ENCODE data around the gene SAMSN1.

DNA sequence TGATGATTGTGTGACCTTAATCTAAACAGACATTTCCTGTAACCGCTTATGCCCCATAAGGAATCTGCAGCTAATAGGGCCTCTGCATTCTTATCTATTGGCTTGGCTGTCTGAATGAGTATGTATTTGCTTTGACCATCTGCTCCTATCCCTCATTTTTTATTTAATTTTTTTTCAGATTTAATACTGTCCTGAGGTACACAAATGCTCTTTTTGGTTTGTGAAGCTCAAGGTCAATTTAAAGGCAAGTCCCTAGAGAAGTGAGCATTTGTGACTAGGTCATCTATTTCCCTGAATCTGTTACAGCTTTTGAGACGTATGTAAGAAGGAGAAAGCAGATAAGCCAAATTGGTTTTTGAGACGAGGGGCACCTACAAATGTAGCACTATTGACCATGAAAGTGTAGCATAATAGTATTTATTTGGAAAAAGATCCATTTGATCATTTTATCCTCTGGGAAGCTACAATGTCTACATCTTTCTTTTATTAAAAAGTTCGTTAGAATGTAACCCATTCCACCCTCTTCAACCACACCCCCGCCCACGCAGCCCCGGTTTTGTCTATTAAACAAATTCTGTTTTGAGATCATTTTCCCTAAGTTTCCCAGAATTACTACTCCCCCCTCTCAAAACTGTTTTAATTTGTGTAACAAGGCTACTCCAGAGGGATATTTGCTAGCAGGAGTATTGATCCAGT, 93.9 kb downstream of the SAMSN1 start:
- TF ChIP-seq, protein P1, sequence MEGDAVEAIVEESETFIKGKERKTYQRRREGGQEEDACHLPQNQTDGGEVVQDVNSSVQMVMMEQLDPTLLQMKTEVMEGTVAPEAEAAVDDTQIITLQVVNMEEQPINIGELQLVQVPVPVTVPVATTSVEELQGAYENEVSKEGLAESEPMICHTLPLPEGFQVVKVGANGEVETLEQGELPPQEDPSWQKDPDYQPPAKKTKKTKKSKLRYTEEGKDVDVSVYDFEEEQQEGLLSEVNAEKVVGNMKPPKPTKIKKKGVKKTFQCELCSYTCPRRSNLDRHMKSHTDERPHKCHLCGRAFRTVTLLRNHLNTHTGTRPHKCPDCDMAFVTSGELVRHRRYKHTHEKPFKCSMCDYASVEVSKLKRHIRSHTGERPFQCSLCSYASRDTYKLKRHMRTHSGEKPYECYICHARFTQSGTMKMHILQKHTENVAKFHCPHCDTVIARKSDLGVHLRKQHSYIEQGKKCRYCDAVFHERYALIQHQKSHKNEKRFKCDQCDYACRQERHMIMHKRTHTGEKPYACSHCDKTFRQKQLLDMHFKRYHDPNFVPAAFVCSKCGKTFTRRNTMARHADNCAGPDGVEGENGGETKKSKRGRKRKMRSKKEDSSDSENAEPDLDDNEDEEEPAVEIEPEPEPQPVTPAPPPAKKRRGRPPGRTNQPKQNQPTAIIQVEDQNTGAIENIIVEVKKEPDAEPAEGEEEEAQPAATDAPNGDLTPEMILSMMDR (optimal IDR thresholded peaks at IDR 0.05 in 1 of 3, IDR thresholded peaks at IDR 0.05 in 1 of 3, conservative IDR thresholded peaks at IDR 0.05 in 1 of 3; ENCODE audit: extremely low read depth in 1 of 3, insufficient read depth in 2 of 3, low read length in 3 of 3), result no peak
- TF ChIP-seq EZH2 (IDR thresholded peaks at IDR 0.05; ENCODE audit: low read length), result no peak

All from keratinocyte (primary cell).